ENCODE measurements around the gene CTDSP1. TPM values are rescaled to one million over a fixed set of nuclear protein-coding genes. Genes with fewer than 3 reads are reported as not detected.

The CTDSP1 gene
- total and polyA plus RNA-seq, 9 donors, result 64.9 to 115 (median 93.3) TPM

DNA sequence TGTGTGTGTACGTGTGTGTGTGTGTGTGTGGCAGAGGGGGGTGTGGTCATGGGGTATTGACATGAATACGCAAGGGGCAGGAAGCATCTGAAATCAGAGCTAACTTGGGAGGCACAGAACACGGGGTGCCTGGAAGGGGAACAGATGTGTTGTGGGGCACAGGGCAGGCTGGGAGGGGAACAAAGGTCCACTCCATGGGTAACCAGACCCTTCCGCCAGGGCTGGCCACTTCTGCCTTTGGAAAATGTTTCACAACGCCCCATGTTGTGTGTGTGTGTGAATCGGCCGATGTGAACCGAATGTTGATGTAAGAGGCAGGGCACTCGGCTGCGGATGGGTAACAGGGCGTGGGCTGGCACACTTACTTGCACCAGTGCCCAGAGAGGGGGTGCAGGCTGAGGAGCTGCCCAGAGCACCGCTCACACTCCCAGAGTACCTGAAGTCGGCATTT, 17.7 kb upstream of the CTDSP1 start, which contains the start of gene SLC11A1:
Gene SLC11A1 (plus strand): TSS at position 358 of the 451 bp plus-strand sequence. CDS start 96 bp downstream, outside the sequence.
- WGBS (ENCODE audit: insufficient coverage), result 76% methylated on average over 13 of the region's 13 CpGs
- Histone ChIP-seq H3K27me3 (ENCODE audit: control insufficient read depth, insufficient read depth, low read length) (peaks cover 4% of the 10 kb centered on the region), H3K4me3 (ENCODE audit: low read length) (no peak within 1 kb of the TSS), H3K27ac (ENCODE audit: low read length) (no peak within 1 kb of the TSS), H3K36me3 (ENCODE audit: control insufficient read depth, insufficient read depth, low read length) (no peaks in the 10 kb centered on the region), H3K9me3 (replicated peaks; ENCODE audit: control insufficient read depth, low read depth, low read length) (no peaks in the 10 kb centered on the region), H3K4me1 (ENCODE audit: control insufficient read depth, insufficient read depth, low read length) (peaks cover under 1% of the 10 kb centered on the region)
- peak; percentile 60 for DNase-seq

DNA sequence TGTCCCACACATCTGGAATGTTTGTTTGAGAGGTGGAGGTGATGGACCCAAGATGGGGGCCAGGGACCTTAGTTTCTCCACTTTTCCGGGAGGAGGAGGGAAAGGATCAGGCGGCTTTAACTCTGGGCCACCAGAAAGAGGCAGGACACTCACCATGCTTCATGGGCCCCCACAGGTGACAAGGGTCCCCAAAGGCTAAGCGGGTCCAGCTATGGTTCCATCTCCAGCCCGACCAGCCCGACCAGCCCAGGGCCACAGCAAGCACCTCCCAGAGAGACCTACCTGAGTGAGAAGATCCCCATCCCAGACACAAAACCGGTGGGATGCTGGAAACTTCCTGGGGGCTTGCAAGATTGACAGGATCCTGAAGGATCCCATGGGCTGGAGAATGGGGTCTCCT, 16.9 kb upstream of the CTDSP1 start:
- no peak overlapping the region for H3K4me3 ChIP-seq (ENCODE audit: low read length)
- no peaks in the 10 kb centered on the region for H3K9me3 ChIP-seq (replicated peaks; ENCODE audit: control insufficient read depth, low read depth, low read length)
- peaks cover 5% of the 10 kb centered on the region for H3K27me3 ChIP-seq (ENCODE audit: control insufficient read depth, insufficient read depth, low read length)
- H3K4me1 ChIP-seq (ENCODE audit: control insufficient read depth, insufficient read depth, low read length), result peaks cover 8% of the 10 kb centered on the region
- H3K27ac ChIP-seq (ENCODE audit: low read length), result no peak overlapping the region
- H3K36me3 ChIP-seq (ENCODE audit: control insufficient read depth, insufficient read depth, low read length), result no peaks in the 10 kb centered on the region
- DNase-seq, result no peak
- WGBS (ENCODE audit: insufficient coverage), result 87% methylated on average over 3 of the region's 6 CpGs

DNA sequence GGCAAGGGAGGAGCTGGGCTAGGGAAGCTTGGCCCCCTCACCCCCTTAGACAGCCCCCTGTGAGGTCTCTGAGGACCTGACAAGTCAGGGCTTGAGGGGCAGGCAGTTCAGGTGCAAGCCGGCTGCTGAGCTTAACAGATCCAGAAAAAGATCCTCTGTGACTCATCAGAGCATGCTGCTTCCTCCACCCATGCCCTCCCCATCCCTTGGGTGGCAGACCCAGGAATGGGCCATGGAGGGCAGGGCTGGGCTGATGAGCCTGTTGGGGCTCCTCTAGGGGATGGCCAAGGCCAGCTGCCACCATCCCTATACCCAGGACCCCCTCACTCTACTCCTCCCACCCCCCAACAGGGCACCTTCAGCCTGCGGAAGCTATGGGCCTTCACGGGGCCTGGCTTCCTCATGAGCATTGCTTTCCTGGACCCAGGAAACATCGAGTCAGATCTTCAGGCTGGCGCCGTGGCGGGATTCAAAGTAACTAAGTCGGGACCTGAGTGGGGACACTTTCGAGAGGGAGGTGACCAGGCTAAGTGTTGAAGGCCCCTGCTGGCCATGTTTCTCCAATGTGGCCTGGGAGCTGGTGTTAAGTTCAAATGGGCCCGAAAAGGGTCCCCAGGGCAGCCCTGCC, 15.7 kb upstream of the CTDSP1 start:
- Histone ChIP-seq H3K27ac (ENCODE audit: low read length) (no peak overlapping the region), H3K9me3 (replicated peaks; ENCODE audit: control insufficient read depth, low read depth, low read length) (no peaks in the 10 kb centered on the region), H3K4me1 (ENCODE audit: control insufficient read depth, insufficient read depth, low read length) (peaks cover 9% of the 10 kb centered on the region), H3K27me3 (ENCODE audit: control insufficient read depth, insufficient read depth, low read length) (peaks cover 5% of the 10 kb centered on the region), H3K36me3 (ENCODE audit: control insufficient read depth, insufficient read depth, low read length) (no peaks in the 10 kb centered on the region), H3K4me3 (ENCODE audit: low read length) (no peak overlapping the region)
- WGBS (ENCODE audit: insufficient coverage), result 71% methylated on average over 9 of the region's 10 CpGs
- no peak for DNase-seq

DNA sequence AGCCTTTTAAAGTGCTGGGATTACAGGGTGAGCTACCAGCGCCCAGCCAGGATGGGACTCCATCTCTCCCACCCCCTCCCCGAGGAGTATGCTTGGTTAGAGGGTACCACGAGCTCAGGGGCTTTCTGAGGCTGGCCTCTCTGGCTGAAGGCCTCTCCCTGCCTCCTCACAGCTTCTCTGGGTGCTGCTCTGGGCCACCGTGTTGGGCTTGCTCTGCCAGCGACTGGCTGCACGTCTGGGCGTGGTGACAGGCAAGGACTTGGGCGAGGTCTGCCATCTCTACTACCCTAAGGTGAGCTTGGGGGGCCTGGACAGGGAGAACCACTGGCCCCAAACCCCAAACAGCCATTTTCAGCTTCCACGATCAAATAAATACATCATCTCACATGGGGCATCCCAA, 14.7 kb upstream of the CTDSP1 start:
- H3K4me3 ChIP-seq (ENCODE audit: low read length), result no peak overlapping the region
- H3K9me3 ChIP-seq (replicated peaks; ENCODE audit: control insufficient read depth, low read depth, low read length), result no peaks in the 10 kb centered on the region
- H3K4me1 ChIP-seq (ENCODE audit: control insufficient read depth, insufficient read depth, low read length), result peaks cover 9% of the 10 kb centered on the region
- no peak overlapping the region for H3K27ac ChIP-seq (ENCODE audit: low read length)
- no peak for DNase-seq
- H3K36me3 ChIP-seq (ENCODE audit: control insufficient read depth, insufficient read depth, low read length), result no peaks in the 10 kb centered on the region
- peaks cover 5% of the 10 kb centered on the region for H3K27me3 ChIP-seq (ENCODE audit: control insufficient read depth, insufficient read depth, low read length)
- 58% methylated on average over 4 of the region's 9 CpGs for WGBS (ENCODE audit: insufficient coverage)

DNA sequence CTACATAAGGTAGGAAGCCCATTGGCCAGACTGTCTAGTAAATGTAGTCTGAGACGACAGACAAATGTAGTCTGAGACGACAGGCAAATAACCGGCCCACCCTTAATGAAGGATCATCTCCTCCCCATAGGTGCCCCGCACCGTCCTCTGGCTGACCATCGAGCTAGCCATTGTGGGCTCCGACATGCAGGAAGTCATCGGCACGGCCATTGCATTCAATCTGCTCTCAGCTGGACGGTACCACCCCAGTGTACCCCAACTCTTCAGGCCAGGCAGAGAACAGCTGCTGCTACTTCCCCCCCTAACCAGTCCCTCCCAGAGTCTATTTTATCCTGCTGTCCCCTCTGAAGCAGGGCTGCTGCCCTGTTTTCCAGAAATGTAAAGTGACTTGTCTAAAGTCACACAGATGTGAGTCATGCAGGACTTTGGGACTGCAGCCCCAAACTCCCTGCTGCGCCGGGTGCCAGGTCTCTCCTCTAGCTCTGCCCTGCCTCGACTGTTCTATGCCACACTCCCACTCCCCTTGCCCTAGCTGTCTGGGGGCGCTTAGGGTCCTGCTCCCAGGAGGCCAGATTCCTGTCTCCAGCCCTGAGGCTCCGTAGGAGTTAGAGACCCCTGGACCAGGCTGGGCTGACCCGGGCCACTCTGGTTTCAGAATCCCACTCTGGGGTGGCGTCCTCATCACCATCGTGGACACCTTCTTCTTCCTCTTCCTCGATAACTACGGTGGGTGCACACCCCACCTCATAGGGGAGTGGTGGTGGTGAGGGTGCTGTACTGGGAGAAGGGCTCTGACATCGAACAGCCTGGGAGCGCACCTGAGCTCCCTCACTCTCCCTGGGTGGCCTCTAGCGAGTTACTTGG, 12.9 kb upstream of the CTDSP1 start:
- Histone ChIP-seq H3K27ac (ENCODE audit: low read length) (peak overlapping the region; percentile 3), H3K27me3 (ENCODE audit: control insufficient read depth, insufficient read depth, low read length) (peaks cover 5% of the 10 kb centered on the region), H3K36me3 (ENCODE audit: control insufficient read depth, insufficient read depth, low read length) (no peaks in the 10 kb centered on the region), H3K9me3 (replicated peaks; ENCODE audit: control insufficient read depth, low read depth, low read length) (no peaks in the 10 kb centered on the region), H3K4me1 (ENCODE audit: control insufficient read depth, insufficient read depth, low read length) (peaks cover 12% of the 10 kb centered on the region), H3K4me3 (ENCODE audit: low read length) (no peak overlapping the region)
- no peak for DNase-seq
- WGBS (ENCODE audit: insufficient coverage), result 67% methylated on average over 13 of the region's 23 CpGs

DNA sequence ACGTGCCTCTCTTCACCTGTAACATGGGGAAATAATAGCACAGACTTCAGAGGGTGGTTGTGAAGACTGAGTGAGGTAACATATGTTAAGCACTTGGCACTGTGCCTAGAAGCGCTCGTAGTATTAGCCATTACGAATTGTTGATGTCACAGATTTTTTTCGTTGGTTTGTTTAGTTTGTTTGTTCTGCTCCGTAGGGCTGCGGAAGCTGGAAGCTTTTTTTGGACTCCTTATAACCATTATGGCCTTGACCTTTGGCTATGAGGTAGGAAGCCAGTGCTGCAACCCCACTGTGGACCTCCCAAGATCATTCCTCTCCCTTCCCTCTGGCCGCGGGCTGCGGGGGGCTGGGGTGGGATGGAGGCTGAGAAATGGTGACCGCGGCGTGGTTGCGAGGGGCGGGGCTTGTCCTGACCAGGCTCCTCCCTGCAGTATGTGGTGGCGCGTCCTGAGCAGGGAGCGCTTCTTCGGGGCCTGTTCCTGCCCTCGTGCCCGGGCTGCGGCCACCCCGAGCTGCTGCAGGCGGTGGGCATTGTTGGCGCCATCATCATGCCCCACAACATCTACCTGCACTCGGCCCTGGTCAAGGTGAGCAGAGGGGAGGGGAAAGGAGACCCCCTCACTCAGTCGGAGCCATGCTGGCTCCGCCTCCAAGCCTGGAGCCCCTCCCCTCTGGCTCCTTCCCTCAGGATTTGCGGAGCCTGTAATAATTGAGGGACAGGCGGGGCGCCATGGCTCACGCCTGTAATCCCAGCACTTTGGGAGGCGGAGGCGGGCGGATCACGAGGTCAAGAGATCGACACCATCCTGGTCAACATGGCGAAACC, 12.1 kb upstream of the CTDSP1 start:
- Histone ChIP-seq H3K27ac (ENCODE audit: low read length) (peak overlapping the region; percentile 21), H3K4me3 (ENCODE audit: low read length) (peak overlapping the region; percentile 21), H3K9me3 (replicated peaks; ENCODE audit: control insufficient read depth, low read depth, low read length) (no peaks in the 10 kb centered on the region), H3K4me1 (ENCODE audit: control insufficient read depth, insufficient read depth, low read length) (peaks cover 12% of the 10 kb centered on the region), H3K27me3 (ENCODE audit: control insufficient read depth, insufficient read depth, low read length) (peaks cover 3% of the 10 kb centered on the region), H3K36me3 (ENCODE audit: control insufficient read depth, insufficient read depth, low read length) (no peaks in the 10 kb centered on the region)
- 35% methylated on average over 11 of the region's 38 CpGs for WGBS (ENCODE audit: insufficient coverage)
- DNase-seq, result peak; percentile 81

DNA sequence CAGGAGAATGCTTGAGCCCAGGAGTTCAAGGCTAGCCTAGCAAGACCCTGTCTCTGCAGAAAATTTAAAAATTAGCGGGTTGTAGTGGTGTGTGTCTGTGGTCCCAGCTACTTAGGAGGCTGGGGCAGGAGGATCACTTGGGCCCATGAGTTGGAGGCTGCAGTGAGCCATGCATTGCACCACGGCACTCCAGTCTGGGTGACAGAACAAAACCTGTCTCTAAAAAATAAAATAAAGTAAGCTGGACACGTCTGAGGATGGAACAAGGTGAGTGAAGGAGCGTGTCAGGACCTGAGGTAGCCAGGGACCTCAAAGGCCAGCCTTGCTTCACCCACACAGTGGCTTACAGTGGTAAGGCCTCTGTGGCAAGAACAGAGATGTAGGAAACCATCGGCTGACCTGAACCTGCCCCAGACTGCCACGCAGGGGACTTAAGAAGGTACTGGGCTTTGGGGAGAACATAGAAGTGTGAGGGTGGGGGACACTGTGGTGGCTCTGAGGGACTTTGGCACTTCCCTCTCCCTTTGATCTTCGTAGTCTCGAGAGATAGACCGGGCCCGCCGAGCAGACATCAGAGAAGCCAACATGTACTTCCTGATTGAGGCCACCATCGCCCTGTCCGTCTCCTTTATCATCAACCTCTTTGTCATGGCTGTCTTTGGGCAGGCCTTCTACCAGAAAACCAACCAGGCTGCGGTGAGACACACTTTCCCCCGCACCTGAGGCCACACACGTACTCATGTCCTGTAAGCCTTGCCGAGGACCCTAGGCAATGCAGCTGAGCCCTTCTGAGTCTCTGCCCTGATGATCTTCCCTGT, 10.1 kb upstream of the CTDSP1 start:
- H3K27me3 ChIP-seq (ENCODE audit: control insufficient read depth, insufficient read depth, low read length), result peaks cover 3% of the 10 kb centered on the region
- no peaks in the 10 kb centered on the region for H3K36me3 ChIP-seq (ENCODE audit: control insufficient read depth, insufficient read depth, low read length)
- no peak for DNase-seq
- H3K4me3 ChIP-seq (ENCODE audit: low read length), result no peak overlapping the region
- no peaks in the 10 kb centered on the region for H3K9me3 ChIP-seq (replicated peaks; ENCODE audit: control insufficient read depth, low read depth, low read length)
- H3K4me1 ChIP-seq (ENCODE audit: control insufficient read depth, insufficient read depth, low read length), result peaks cover 12% of the 10 kb centered on the region
- 78% methylated on average over 15 of the region's 17 CpGs for WGBS (ENCODE audit: insufficient coverage)
- H3K27ac ChIP-seq (ENCODE audit: low read length), result no peak overlapping the region

DNA sequence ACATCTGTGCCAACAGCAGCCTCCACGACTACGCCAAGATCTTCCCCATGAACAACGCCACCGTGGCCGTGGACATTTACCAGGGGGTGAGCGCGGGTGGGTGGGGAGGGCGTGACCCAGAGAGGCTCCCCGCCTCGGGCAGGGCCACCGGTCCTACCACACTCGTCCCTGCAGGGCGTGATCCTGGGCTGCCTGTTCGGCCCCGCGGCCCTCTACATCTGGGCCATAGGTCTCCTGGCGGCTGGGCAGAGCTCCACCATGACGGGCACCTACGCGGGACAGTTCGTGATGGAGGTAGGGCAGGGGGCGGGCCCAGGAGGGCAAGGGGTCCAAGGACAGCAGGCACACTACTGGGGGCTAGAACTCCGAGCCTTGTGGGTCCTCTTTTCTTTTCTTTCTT, 8.5 kb upstream of the CTDSP1 start:
- Histone ChIP-seq H3K36me3 (ENCODE audit: control insufficient read depth, insufficient read depth, low read length) (no peaks in the 10 kb centered on the region), H3K4me1 (ENCODE audit: control insufficient read depth, insufficient read depth, low read length) (peaks cover 17% of the 10 kb centered on the region), H3K27me3 (ENCODE audit: control insufficient read depth, insufficient read depth, low read length) (peaks cover 3% of the 10 kb centered on the region), H3K27ac (ENCODE audit: low read length) (no peak overlapping the region), H3K9me3 (replicated peaks; ENCODE audit: control insufficient read depth, low read depth, low read length) (no peaks in the 10 kb centered on the region), H3K4me3 (ENCODE audit: low read length) (no peak overlapping the region)
- WGBS (ENCODE audit: insufficient coverage), result 92% methylated on average over 16 of the region's 23 CpGs
- no peak for DNase-seq

DNA sequence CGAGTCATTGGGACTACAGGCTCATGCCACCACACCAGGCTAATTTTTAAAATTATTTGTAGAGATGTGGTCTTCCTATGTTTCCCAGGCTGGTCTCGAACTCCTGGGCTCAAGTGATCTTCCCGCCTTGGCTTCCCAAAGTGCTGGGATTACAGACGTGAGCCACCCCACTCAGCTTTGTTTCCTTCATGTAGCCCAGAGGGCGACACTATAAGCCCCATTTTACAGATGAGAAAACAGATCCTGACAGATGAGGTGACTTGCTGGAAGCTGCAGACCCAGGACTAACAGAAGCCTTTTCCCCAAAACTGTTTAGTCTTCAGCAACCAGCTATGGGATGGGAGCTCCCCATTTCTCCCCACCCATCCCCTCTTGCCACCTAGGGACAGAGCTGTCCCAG, 7.2 kb upstream of the CTDSP1 start:
- H3K27ac ChIP-seq (ENCODE audit: low read length), result no peak overlapping the region
- H3K4me1 ChIP-seq (ENCODE audit: control insufficient read depth, insufficient read depth, low read length), result peaks cover 23% of the 10 kb centered on the region
- H3K36me3 ChIP-seq (ENCODE audit: control insufficient read depth, insufficient read depth, low read length), result no peaks in the 10 kb centered on the region
- no peak overlapping the region for H3K4me3 ChIP-seq (ENCODE audit: low read length)
- no peaks in the 10 kb centered on the region for H3K27me3 ChIP-seq (ENCODE audit: control insufficient read depth, insufficient read depth, low read length)
- WGBS (ENCODE audit: insufficient coverage), result no CpG with 5 or more reads among the region's 5 CpGs
- no peaks in the 10 kb centered on the region for H3K9me3 ChIP-seq (replicated peaks; ENCODE audit: control insufficient read depth, low read depth, low read length)
- no peak for DNase-seq
